Activated T-cell treated with anti-CD3 and anti-CD28 coated beads, Interleukin-2, amount 50 U/mL, for 24 hours (primary cell): ENCODE results near the gene GNAS-AS1.

ENCODE experiments used
- DNase-seq: peaks from one replicate; pipeline ENCODE4 v3.0.0-alpha.2; 2020
- H3K27ac Mint-ChIP-seq: 2 replicates; pipeline ENCODE4 v1.8.0; 2020; ENCODE audit warnings: mild to moderate bottlenecking, mixed read lengths
- H3K27me3 Mint-ChIP-seq: 2 replicates; pipeline ENCODE4 v1.8.0; 2020; ENCODE audit warnings: mixed read lengths
- H3K36me3 Mint-ChIP-seq: 2 replicates; pipeline ENCODE4 v1.8.0; 2020; ENCODE audit warnings: low read depth, mixed read lengths
- H3K4me1 Mint-ChIP-seq: 2 replicates; pipeline ENCODE4 v1.8.0; 2020; ENCODE audit warnings: low read depth, mixed read lengths
- H3K4me3 Mint-ChIP-seq: 2 replicates; pipeline ENCODE4 v1.8.0; 2020; ENCODE audit warnings: mild to moderate bottlenecking, moderate library complexity, mixed read lengths
- H3K9me3 Mint-ChIP-seq: 2 replicates; pipeline ENCODE4 v1.8.0; 2020; ENCODE audit warnings: mixed read lengths

The GNAS-AS1 gene

DNA sequence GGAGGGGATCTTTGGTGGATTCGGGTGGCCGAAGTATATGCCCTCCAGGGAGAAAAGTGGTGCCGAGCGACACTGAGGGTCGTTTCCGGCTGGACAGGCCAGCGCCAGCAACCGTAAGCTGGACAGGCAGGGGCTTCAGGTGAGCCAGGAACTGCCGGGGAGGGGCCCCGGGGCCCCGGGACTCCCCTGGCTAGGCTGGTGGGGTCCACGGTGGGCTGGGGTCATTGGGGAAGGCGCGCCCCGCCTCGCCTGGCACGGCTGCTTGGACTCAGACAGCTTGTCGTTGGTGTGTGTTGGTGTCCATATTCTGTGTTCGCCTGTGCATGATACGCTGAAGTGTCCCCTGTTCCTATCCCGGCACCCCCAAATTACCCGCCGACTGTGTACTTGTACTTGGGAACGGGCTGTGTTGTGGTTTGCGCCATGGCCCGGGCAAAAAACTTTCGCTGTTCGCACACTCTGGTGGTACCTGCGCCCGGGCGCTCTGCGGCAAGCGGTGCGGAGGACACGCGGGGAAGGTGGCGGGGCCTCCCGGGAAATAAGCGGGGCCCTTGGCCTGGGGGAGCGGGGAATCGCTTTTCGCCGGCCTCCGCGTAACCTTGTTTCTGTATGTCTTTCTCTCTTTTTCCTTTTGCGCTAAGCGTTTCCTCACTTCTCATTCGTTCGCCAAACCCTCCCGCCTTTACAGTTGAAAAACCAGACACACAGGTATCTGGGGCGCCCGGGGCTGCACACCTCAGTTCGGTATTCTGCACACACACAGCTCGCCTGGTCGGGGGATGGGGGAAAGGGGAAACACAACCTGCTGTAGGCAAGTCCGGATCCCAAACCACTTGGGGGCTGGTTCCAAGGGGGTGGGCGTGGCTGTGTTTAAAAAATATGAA lies 5.0 kb upstream of the GNAS-AS1 start:
- Mint-ChIP-seq H3K4me3 (peak overlapping the region; percentile 39), H3K27ac (no peak overlapping the region), H3K27me3 (peaks cover 70% of the 10 kb centered on the region), H3K9me3 (no peaks in the 10 kb centered on the region), H3K4me1 (peaks cover 27% of the 10 kb centered on the region), H3K36me3 (no peaks in the 10 kb centered on the region)
- DNase-seq: no peak

DNA sequence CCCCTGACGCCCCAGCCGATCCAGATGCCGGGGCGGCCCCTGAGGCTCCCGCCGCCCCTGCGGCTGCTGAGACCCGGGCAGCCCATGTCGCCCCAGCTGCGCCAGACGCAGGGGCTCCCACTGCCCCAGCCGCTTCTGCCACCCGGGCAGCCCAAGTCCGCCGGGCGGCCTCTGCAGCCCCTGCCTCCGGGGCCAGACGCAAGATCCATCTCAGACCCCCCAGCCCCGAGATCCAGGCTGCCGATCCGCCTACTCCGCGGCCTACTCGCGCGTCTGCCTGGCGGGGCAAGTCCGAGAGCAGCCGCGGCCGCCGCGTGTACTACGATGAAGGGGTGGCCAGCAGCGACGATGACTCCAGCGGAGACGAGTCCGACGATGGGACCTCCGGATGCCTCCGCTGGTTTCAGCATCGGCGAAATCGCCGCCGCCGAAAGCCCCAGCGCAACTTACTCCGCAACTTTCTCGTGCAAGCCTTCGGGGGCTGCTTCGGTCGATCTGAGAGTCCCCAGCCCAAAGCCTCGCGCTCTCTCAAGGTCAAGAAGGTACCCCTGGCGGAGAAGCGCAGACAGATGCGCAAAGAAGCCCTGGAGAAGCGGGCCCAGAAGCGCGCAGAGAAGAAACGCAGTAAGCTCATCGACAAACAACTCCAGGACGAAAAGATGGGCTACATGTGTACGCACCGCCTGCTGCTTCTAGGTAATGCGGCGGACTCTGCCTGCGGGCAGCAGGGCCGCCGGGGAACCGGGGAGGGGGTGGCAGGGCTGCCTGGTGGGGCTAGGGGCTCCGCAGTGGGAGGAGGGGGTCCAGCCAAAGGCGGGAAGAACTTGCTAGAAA lies 4.2 kb upstream of the GNAS-AS1 start:
- peaks cover 3% of the 10 kb centered on the region for H3K36me3 Mint-ChIP-seq
- H3K4me3 Mint-ChIP-seq: peak overlapping the region; percentile 35
- peaks cover 28% of the 10 kb centered on the region for H3K4me1 Mint-ChIP-seq
- peak; percentile 40 for DNase-seq
- peaks cover 76% of the 10 kb centered on the region for H3K27me3 Mint-ChIP-seq
- no peaks in the 10 kb centered on the region for H3K9me3 Mint-ChIP-seq
- H3K27ac Mint-ChIP-seq: no peak overlapping the region

DNA sequence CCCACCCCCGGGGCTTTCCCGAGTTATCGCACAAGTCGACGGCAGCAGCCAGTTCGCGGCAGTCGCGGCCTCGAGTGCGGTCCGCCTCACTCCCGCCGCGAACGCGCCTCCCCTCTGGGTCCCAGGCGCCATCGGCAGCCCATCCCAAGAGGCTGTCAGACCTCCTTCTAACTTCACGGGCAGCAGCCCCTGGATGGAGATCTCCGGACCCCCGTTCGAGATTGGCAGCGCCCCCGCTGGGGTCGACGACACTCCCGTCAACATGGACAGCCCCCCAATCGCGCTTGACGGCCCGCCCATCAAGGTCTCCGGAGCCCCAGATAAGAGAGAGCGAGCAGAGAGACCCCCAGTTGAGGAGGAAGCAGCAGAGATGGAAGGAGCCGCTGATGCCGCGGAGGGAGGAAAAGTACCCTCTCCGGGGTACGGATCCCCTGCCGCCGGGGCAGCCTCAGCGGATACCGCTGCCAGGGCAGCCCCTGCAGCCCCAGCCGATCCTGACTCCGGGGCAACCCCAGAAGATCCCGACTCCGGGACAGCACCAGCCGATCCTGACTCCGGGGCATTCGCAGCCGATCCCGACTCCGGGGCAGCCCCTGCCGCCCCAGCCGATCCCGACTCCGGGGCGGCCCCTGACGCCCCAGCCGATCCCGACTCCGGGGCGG lies 3.4 kb upstream of the GNAS-AS1 start:
- peak; percentile 33 for DNase-seq
- Mint-ChIP-seq H3K36me3 (peaks cover 3% of the 10 kb centered on the region), H3K4me1 (peaks cover 34% of the 10 kb centered on the region), H3K27me3 (peaks cover 81% of the 10 kb centered on the region), H3K27ac (no peak overlapping the region), H3K9me3 (no peaks in the 10 kb centered on the region), H3K4me3 (peak overlapping the region; percentile 53)

GRCh38 chr20:58853466-58853865 lies 2.8 kb upstream of the GNAS-AS1 start:
- Mint-ChIP-seq H3K36me3 (peaks cover 3% of the 10 kb centered on the region), H3K4me3 (no peak overlapping the region), H3K9me3 (no peaks in the 10 kb centered on the region), H3K4me1 (peaks cover 34% of the 10 kb centered on the region), H3K27me3 (peaks cover 80% of the 10 kb centered on the region), H3K27ac (no peak overlapping the region)
- no peak for DNase-seq

GRCh38 chr20:58852543-58853271 lies 2.0 kb upstream of the GNAS-AS1 start, which contains the start of gene GNAS:
TSS of gene GNAS (plus strand) at chr20:58852716.
- Mint-ChIP-seq H3K4me3 (peak within 1 kb of the TSS; percentile 89), H3K27me3 (peaks cover 82% of the 10 kb centered on the region), H3K9me3 (no peaks in the 10 kb centered on the region), H3K4me1 (peaks cover 40% of the 10 kb centered on the region), H3K36me3 (peaks cover 3% of the 10 kb centered on the region), H3K27ac (no peak within 1 kb of the TSS)
- DNase-seq: peak; percentile 75

DNA sequence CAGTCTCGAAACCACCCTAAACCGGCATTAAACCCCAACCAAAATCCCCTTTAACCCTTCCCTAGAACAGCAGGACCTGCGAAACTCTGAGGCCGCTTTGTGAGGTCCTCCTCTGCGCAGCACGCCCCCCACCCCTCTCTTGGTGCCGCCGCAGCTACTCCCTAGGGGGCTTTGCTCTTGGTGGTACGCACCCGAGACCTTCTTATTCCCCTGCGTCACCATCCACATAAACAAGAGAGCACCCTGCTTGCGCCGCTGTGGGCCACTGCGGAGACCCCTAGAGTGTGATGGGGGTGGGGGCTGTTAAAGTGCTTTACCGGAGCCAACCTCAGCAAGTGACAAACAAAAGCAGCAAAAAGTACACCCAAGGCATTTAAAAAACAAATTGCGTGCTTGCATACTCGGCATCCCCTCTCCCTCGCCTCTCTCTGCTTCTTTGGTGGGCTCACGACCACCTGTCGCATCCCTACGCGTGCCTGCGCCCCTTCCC lies 1.3 kb upstream of the GNAS-AS1 start:
- peak overlapping the region; percentile 89 for H3K4me3 Mint-ChIP-seq
- peaks cover 80% of the 10 kb centered on the region for H3K27me3 Mint-ChIP-seq
- no peak for DNase-seq
- peaks cover 3% of the 10 kb centered on the region for H3K36me3 Mint-ChIP-seq
- peaks cover 46% of the 10 kb centered on the region for H3K4me1 Mint-ChIP-seq
- no peak overlapping the region for H3K27ac Mint-ChIP-seq
- H3K9me3 Mint-ChIP-seq: no peaks in the 10 kb centered on the region

GRCh38 chr20:58851221-58851968 lies 693 bp upstream of the GNAS-AS1 start:
- Mint-ChIP-seq H3K27ac (no peak overlapping the region), H3K4me1 (peaks cover 47% of the 10 kb centered on the region), H3K27me3 (peaks cover 78% of the 10 kb centered on the region), H3K36me3 (peaks cover 3% of the 10 kb centered on the region), H3K9me3 (no peaks in the 10 kb centered on the region), H3K4me3 (peak overlapping the region; percentile 89)
- DNase-seq: peak; percentile 42

GRCh38 chr20:58847463-58847862 lies 3.2 kb downstream of the GNAS-AS1 start:
- Mint-ChIP-seq H3K27me3 (peaks cover 88% of the 10 kb centered on the region), H3K4me3 (no peak overlapping the region), H3K36me3 (peaks cover 3% of the 10 kb centered on the region), H3K4me1 (peaks cover 35% of the 10 kb centered on the region), H3K27ac (no peak overlapping the region), H3K9me3 (no peaks in the 10 kb centered on the region)
- DNase-seq: no peak

- Mint-ChIP-seq H3K4me1 (peaks cover 25% of the 10 kb centered on the region), H3K27ac (no peak overlapping the region), H3K4me3 (no peak overlapping the region), H3K9me3 (no peaks in the 10 kb centered on the region), H3K36me3 (peaks cover 19% of the 10 kb centered on the region), H3K27me3 (peaks cover 88% of the 10 kb centered on the region)
- DNase-seq: no peak
Observed at GRCh38 chr20:58845706-58846105, 5.0 kb downstream of the GNAS-AS1 start.

DNA sequence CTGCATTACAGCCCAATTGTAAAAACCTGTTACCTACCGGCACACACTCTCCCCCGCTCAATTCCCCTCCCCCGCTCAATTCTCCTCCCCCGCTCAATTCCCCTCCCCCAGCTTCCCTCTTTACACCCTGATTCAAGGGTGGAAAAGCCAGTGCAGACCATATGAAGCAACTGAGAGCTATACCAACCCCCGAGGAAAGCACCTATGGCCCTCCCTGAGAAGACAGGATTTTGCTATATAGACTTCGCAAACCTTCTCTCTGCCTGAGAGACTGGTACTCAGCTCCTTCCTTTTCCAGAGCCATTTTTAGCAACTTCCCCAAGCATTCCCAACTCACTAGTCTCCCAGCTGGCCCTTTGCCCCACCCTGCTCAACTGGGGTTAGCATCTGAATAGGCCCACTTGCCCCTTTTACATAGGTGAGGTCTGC lies 7.6 kb downstream of the GNAS-AS1 start:
- H3K27ac Mint-ChIP-seq: no peak overlapping the region
- no peak for DNase-seq
- H3K9me3 Mint-ChIP-seq: no peaks in the 10 kb centered on the region
- peaks cover 32% of the 10 kb centered on the region for H3K4me1 Mint-ChIP-seq
- peaks cover 23% of the 10 kb centered on the region for H3K36me3 Mint-ChIP-seq
- H3K27me3 Mint-ChIP-seq: peaks cover 87% of the 10 kb centered on the region
- no peak overlapping the region for H3K4me3 Mint-ChIP-seq

- H3K36me3 Mint-ChIP-seq: peaks cover 23% of the 10 kb centered on the region
- peaks cover 23% of the 10 kb centered on the region for H3K4me1 Mint-ChIP-seq
- no peak overlapping the region for H3K27ac Mint-ChIP-seq
- no peaks in the 10 kb centered on the region for H3K9me3 Mint-ChIP-seq
- no peak for DNase-seq
- H3K27me3 Mint-ChIP-seq: peaks cover 83% of the 10 kb centered on the region
- no peak overlapping the region for H3K4me3 Mint-ChIP-seq
Observed at GRCh38 chr20:58842276-58842675, 8.4 kb downstream of the GNAS-AS1 start.

DNA sequence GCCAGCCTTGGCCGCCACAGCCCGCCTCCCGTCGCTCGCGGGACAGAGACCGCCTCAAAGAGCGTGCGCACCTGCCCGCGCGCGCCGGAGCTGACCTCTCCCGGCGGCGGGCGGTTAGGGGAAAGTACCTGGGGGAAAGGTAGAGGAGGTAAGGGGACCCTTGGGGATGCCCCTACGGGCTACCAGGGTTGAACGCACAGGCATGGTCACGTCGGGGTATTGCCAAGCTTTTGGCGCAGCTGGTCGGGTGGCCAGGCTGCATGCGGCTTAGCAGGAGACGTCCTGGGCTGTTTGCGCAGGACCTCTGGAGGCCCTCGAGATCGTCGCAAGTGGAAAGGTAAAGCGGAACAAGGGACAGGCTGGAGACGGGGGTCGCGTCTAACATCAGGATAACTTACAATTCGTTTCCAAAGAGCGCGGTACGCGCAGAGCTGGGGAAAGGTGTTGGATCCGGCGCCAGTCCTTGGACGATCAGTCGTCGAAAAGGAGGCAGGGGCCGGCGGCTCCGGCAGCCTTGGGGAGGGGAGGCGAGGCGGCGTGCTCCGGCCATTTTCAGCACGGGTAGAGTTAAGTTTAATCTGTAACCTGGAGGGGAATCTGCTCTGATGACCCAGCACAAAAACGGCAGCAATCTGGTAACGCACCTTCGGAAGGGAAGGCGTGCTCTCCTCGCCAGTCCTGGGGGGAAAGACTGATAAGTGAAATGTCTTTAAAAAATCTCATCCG lies 9.0 kb downstream of the GNAS-AS1 start:
- peaks cover 23% of the 10 kb centered on the region for H3K36me3 Mint-ChIP-seq
- H3K9me3 Mint-ChIP-seq: no peaks in the 10 kb centered on the region
- H3K27ac Mint-ChIP-seq: no peak overlapping the region

More for the DNA sequence above, 9.0 kb downstream of the GNAS-AS1 start:
- no peak for DNase-seq
- no peak overlapping the region for H3K4me3 Mint-ChIP-seq
- H3K27me3 Mint-ChIP-seq: peaks cover 82% of the 10 kb centered on the region
- peaks cover 20% of the 10 kb centered on the region for H3K4me1 Mint-ChIP-seq
